ENCODE results near the gene PSD4.
A peak's percentile ranks its signal among the peaks of the same experiment; 100 is the strongest.

Gene PSD4

DNA sequence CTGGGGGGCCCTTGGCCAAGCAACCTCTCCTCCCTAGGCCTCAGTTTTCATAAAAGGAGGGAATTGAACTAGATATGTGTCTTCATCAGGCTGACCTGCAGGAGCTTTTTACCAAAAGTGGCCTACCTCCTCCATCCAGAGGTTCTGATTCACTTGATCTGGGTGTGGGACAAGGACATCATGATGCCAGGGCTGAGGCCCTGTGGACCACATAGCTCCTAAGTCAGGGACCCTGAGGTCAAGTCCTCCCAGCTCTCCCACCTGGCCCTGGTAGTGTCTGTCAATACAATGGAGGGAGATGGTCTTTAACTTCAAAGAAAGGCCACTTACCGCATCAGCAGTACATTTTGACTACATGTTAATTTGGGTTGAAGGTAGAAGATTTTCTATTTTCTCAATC is 35.9 kb upstream of the PSD4 start:
- H3K27me3 ChIP-seq (ENCODE audit: insufficient read depth, low read length, poor library complexity, severe bottlenecking), result no peaks in the 10 kb centered on the region
- no peak overlapping the region for H3K9ac ChIP-seq (ENCODE audit: low read depth, low read length, poor library complexity, severe bottlenecking)
- H3K79me2 ChIP-seq (ENCODE audit: insufficient read depth, low read length), result no peaks in the 10 kb centered on the region
- no peaks in the 10 kb centered on the region for H3F3A ChIP-seq (ENCODE audit: low read depth)
- no peak overlapping the region for H3K4me2 ChIP-seq (ENCODE audit: low read depth, low read length, poor library complexity, severe bottlenecking)
- H3K9me2 ChIP-seq (replicated peaks; ENCODE audit: low read depth, low read length), result no peaks in the 10 kb centered on the region
- no peaks in the 10 kb centered on the region for H3K36me3 ChIP-seq (ENCODE audit: insufficient read depth, low read length)
- TF ChIP-seq EZH2phosphoT487 (IDR thresholded peaks at IDR 0.05; ENCODE audit: borderline replicate concordance) (no peak), CTCF (conservative IDR thresholded peaks at IDR 0.05; ENCODE audit: low read length) (no peak)
- H3K4me1 ChIP-seq (ENCODE audit: insufficient read depth, low read length, poor library complexity, severe bottlenecking), result peaks cover 13% of the 10 kb centered on the region
- no peaks in the 10 kb centered on the region for H3K9me3 ChIP-seq (ENCODE audit: insufficient read depth, low read depth, low read length)
- H2AFZ ChIP-seq (ENCODE audit: low read length), result no peak overlapping the region
- no peak overlapping the region for H3K4me3 ChIP-seq (ENCODE audit: low read length, poor library complexity, severe bottlenecking)
- no peaks in the 10 kb centered on the region for H4K20me1 ChIP-seq (ENCODE audit: insufficient read depth, low read length, poor library complexity, severe bottlenecking)

DNA sequence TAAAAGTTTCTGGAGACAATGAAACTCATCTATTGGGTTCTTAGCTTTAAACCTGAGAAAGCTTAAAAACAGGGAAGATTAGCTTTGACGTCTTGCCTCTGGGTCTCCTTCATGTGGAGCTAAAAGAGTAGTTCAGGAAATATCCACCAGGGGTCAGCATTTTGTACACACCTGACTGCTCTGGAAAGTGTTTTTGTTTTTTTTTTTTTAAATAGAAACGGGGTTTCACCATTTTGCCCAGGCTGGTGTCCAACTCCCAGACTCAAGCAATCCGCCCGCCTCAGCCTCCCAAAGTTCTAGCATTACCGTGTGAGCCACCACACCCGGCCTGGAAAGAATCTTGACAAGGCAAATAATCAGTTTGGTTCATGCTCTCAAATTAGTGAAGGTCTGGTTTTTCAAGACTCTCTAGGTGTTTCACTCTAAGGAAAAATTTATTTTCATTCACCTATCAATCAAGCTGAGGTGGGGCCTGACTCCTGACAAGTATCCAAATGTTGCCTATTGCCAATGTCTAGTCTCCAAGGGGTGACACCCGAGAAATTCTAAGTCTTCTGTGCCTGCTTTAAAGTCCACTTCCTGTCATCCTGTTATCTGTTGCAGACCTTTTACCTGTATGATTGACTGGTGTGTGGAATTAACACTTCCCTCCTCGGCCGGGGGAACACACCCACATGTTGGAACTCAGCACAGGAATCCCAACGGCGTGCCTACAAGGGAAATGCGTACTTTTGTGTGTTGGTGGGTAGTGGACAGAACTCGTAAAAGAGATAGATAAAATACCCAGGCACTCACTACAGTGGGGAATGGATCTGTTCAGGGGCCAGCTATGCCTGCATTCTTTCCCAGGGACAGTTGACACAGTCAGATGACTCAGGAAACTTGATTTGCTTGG is 35.1 kb upstream of the PSD4 start:
- Histone ChIP-seq H3K4me2 (ENCODE audit: low read depth, low read length, poor library complexity, severe bottlenecking) (peak overlapping the region; percentile 29), H3F3A (ENCODE audit: low read depth) (no peaks in the 10 kb centered on the region), H3K27me3 (ENCODE audit: insufficient read depth, low read length, poor library complexity, severe bottlenecking) (no peaks in the 10 kb centered on the region), H2AFZ (ENCODE audit: low read length) (peak overlapping the region; percentile 81), H3K79me2 (ENCODE audit: insufficient read depth, low read length) (no peaks in the 10 kb centered on the region), H4K20me1 (ENCODE audit: insufficient read depth, low read length, poor library complexity, severe bottlenecking) (no peaks in the 10 kb centered on the region), H3K9me3 (ENCODE audit: insufficient read depth, low read depth, low read length) (no peaks in the 10 kb centered on the region), H3K4me1 (ENCODE audit: insufficient read depth, low read length, poor library complexity, severe bottlenecking) (peaks cover 8% of the 10 kb centered on the region), H3K4me3 (ENCODE audit: low read length, poor library complexity, severe bottlenecking) (no peak overlapping the region), H3K9me2 (replicated peaks; ENCODE audit: low read depth, low read length) (no peaks in the 10 kb centered on the region), H3K36me3 (ENCODE audit: insufficient read depth, low read length) (no peaks in the 10 kb centered on the region), H3K9ac (ENCODE audit: low read depth, low read length, poor library complexity, severe bottlenecking) (no peak overlapping the region)
- peak; percentile 73 for TF ChIP-seq CTCF (conservative IDR thresholded peaks at IDR 0.05; ENCODE audit: low read length)
- TF ChIP-seq EZH2phosphoT487 (IDR thresholded peaks at IDR 0.05; ENCODE audit: borderline replicate concordance), result no peak

GRCh38 chr2:113141451-113141850 is 32.3 kb upstream of the PSD4 start:
- H3K4me1 ChIP-seq (ENCODE audit: insufficient read depth, low read length, poor library complexity, severe bottlenecking), result peaks cover 7% of the 10 kb centered on the region
- no peaks in the 10 kb centered on the region for H3K36me3 ChIP-seq (ENCODE audit: insufficient read depth, low read length)
- H3K79me2 ChIP-seq (ENCODE audit: insufficient read depth, low read length), result no peaks in the 10 kb centered on the region
- no peak for TF ChIP-seq CTCF (conservative IDR thresholded peaks at IDR 0.05; ENCODE audit: low read length)
- H3K27me3 ChIP-seq (ENCODE audit: insufficient read depth, low read length, poor library complexity, severe bottlenecking), result no peaks in the 10 kb centered on the region
- H3F3A ChIP-seq (ENCODE audit: low read depth), result no peaks in the 10 kb centered on the region
- H3K4me3 ChIP-seq (ENCODE audit: low read length, poor library complexity, severe bottlenecking), result no peak overlapping the region
- no peak overlapping the region for H3K9ac ChIP-seq (ENCODE audit: low read depth, low read length, poor library complexity, severe bottlenecking)
- H3K9me3 ChIP-seq (ENCODE audit: insufficient read depth, low read depth, low read length), result no peaks in the 10 kb centered on the region
- no peaks in the 10 kb centered on the region for H4K20me1 ChIP-seq (ENCODE audit: insufficient read depth, low read length, poor library complexity, severe bottlenecking)
- H2AFZ ChIP-seq (ENCODE audit: low read length), result no peak overlapping the region
- no peak overlapping the region for H3K4me2 ChIP-seq (ENCODE audit: low read depth, low read length, poor library complexity, severe bottlenecking)
- H3K9me2 ChIP-seq (replicated peaks; ENCODE audit: low read depth, low read length), result no peaks in the 10 kb centered on the region

Measured in Loucy (cell line).